PFSK-1 (cell line): ENCODE results near the gene DPH6.

Experiments
- POLR2AphosphoS5 ChIP-seq: IDR thresholded peaks from 2 replicates; pipeline ENCODE4 v1.6.1; 2012; ENCODE audit warnings: low read depth, mild to moderate bottlenecking, control low read depth, low read length, moderate library complexity
- TAF1 ChIP-seq: IDR thresholded peaks from 2 replicates; pipeline ENCODE4 v1.6.1; 2012; ENCODE audit warnings: low read length, control low read depth, borderline replicate concordance; ENCODE audit not compliant: insufficient read depth

- no peak for TF ChIP-seq TAF1
- no peak for TF ChIP-seq POLR2AphosphoS5
Measured at GRCh38 chr15:35566991-35567390, 21.0 kb upstream of the DPH6 start.
